ENCODE data around the gene CRY2.

The CRY2 gene

GRCh38 chr11:45879803-45880686 is 32.8 kb downstream of the CRY2 start:
- no peak for DNase-seq (ENCODE audit: low read depth)

- no peak for DNase-seq (ENCODE audit: low read depth)
These were observed 33.7 kb downstream of the CRY2 start for GRCh38 chr11:45880772-45881570.

GRCh38 chr11:45881708-45882368 is 34.6 kb downstream of the CRY2 start:
- DNase-seq (ENCODE audit: low read depth): no peak

GRCh38 chr11:45884596-45885185 is 37.4 kb downstream of the CRY2 start:
- DNase-seq (ENCODE audit: low read depth): no peak

DNA sequence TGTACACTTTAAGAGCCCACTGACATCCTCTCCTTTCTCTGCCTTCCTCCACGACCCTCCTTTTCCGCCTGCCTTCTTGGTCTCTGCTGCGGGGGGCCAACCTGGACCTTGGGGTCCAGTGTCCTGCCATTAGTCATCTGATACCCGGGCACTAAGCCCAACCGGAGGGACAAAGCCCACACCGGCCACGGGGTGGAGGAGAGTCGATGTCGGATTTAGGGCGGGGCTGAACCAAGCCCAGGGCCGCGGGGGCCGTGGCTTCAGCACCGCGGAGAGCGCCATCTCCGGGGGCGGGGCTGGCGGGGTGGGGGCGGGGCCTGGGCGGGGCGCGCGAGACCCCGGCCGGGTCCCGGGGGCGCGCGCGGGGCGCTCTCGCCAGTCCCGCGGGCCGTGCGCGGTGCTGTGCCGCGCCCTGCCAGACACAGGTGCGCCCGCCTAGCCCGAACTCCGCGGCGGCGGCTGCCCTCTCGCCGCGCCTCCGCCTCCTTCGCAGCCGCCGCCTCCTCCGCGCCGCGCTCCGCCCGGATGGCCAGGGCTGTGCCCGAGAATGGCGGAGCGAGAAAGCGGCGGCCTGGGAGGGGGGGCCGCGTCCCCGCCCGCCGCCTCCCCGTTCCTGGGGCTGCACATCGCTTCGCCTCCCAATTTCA is 38.1 kb downstream of the CRY2 start, which contains the start of gene MAPK8IP1:
Gene MAPK8IP1 (plus strand): TSS at position 378 of the 647 bp plus-strand sequence. CDS start 170 bp downstream, at position 548.
- peak; percentile 32 for DNase-seq (ENCODE audit: low read depth)

DNA sequence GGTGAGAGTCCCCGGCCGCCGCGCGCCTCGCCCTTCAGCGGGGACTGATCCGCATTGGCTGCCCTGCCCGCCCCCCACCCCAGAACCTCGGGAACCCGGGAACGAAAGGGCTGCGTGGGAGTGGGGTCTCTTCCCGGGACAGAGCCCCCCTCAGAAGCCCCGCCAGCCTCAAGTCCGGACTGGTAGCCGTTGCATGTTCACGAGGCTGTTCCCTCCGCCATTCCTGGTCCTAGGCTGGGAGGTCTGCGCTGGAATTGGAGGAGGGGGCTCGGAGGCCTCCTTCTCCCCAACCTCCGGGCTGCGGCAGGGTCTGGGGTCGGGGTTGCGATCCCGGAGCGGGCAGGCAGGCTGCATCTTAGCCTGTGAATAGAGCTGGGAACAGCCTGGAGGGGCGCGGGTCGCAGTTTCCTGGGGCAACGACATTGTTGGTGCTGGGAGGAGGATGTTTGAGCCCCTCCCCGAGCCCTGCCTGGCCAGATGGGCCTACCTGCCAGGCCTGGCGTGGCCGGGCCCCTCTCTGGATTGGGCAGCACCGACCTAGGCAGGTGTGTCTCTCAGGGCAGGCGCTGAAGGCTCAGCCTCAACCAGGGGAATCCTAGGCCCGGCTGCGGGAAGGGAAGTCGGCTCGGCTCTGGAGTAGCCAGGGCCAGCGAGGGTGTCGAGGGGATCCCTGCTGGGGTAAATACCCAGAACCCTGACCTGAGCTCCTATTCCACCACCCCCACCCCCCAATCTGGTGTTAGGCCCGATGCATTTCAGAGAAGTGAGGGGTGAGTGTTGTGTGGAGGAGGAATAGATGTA is 38.8 kb downstream of the CRY2 start:
- DNase-seq (ENCODE audit: low read depth): no peak

GRCh38 chr11:45886816-45887520 is 39.7 kb downstream of the CRY2 start:
- DNase-seq (ENCODE audit: low read depth): no peak

- no peak for DNase-seq (ENCODE audit: low read depth)
These were observed 40.3 kb downstream of the CRY2 start for GRCh38 chr11:45887587-45887986.

DNA sequence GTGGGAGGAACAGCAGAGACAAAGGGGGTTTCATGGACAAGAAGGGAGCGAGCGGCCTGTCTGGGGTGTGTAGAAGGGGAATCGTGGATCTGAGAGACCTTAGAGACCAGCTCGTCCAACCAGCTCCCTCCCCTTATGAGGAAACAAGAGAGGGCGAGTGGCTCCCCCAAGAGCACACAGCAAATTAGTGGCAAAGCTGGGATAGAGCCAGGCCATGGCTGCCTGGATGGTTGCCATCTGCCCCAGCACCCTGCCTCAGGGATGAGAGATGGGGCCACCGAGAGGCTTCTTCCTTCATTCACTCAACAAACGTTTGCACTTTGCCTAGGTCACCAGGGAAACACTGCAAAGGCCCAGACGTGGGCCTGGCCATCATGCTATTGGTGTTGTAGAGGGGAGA is 42.3 kb downstream of the CRY2 start:
- no peak for DNase-seq (ENCODE audit: low read depth)

- DNase-seq (ENCODE audit: low read depth): no peak
These were observed 42.7 kb downstream of the CRY2 start for GRCh38 chr11:45889966-45890365.

GRCh38 chr11:45890886-45891550 is 43.7 kb downstream of the CRY2 start:
- no peak for DNase-seq (ENCODE audit: low read depth)

DNA sequence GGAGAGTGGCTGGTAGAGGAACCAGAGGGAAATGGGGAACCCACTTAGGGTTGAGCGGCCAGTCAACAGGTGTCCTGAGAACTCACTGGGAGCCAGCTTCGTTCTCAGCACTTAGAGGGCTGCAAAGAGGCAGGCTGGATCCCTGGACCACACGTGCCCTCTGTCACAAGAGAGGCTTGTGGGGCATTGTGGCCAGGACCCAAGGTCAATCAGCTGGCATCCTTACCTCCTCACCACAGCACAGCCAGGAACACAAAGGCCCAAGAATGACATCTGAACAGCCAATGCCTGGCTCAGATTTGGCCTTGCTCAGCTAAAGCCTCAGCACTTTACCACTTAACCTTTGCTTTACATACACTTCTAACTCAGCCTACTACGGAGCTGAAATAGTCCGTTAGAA is 45.6 kb downstream of the CRY2 start:
- no peak for DNase-seq (ENCODE audit: low read depth)

DNA sequence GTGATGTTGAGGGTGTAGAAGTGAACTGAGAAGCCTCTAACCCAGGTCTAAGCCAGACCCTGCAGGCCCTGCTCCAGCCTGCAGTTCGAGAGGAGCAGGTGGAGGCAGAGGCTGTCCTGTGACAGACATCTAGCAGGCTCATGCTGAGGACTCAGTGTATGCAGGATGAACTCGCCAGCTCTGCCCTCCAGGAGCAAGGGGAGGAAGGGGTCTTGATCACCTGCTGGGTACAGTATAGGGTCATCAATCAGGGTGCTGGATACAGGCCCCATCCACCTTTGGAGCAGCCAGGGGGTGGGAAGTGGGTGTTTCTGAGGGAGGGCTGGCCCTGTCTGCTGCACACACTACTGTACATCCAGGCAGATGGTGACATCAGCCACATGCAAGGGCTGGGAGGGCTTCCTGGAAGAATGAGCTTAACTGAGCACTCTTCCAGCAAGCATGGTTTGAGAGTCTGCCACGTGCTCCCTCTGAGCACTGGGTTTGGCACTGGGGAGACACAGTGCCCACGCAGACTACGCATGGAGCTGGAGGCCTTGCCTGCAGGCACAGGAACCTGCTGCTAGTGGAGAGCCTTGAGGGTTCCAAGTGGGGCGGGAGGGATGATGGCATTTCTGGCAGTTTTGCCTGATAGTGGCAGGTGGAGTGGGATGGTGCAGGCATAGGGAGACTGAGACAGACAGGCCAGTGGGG is 47.4 kb downstream of the CRY2 start:
- DNase-seq (ENCODE audit: low read depth): no peak

- DNase-seq (ENCODE audit: low read depth): no peak
These were observed 48.4 kb downstream of the CRY2 start for GRCh38 chr11:45895553-45896259.

DNA sequence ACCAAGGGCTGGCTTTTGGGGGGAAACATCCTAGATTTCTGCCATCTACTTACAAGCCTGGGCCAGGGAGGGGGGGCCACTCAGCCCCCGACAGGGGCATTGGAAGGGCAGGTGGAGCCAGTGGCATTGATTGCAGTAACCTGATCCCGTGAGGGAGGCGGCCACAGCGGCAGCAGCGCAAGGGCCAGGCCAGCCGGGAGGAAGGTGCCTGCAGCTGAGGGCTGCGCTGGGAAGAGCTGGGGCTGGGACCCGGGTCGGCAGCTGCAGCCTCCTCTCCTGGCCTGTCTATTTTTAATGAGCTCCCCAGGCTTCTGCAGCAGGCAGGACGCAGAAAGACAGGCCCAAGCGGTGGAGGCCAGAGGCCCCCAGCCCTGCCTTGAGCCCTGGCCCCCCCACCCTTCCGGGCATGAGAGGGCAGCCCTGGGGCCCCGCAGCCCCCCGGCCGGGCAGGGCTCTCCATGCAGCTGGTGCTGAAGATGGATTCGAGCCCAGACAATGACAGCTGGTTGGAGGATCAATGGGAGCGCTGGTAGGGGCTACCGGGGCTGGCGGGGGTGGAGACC is 49.2 kb downstream of the CRY2 start:
- no peak for DNase-seq (ENCODE audit: low read depth)

DNA sequence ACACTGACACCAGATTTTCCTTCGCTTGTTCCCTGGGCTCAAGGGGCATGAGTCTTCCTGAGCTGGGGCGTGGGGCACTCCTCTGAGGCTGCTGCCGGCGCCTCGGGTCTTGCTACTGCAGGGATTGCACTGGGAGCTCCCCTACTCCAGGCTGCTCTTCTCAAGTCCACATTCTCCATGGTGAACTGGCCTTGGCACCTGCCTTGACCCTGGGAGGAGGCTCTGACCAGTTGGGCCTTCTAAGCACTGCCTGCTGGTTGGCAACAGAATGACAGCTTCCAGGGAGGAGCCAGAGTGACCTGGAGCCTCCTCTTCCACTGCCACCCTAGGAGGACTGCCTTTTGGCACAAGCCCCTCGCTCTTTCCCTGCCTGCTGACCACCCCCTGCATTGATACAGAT is 50.3 kb downstream of the CRY2 start:
- no peak for DNase-seq (ENCODE audit: low read depth)

GRCh38 chr11:45899086-45899447 is 51.8 kb downstream of the CRY2 start:
- no peak for DNase-seq (ENCODE audit: low read depth)

Data from stimulated activated CD8-positive, alpha-beta memory T cell treated with anti-CD3 and anti-CD28 coated beads, Interleukin-4, amount 100 ng/mL, for 24 hours (primary cell).